ENCODE data around the gene GPC6. TPM values are rescaled to one million over a fixed set of nuclear protein-coding genes. Genes with fewer than 3 reads are reported as not detected.

The GPC6 gene
- total RNA-seq, 1 donor from 2014 or later, result 13.8 TPM

- Histone ChIP-seq H3K36me3 (no peaks in the 10 kb centered on the region), H3K4me1 (no peaks in the 10 kb centered on the region), H3K9me3 (no peaks in the 10 kb centered on the region), H3K4me3 (no peak overlapping the region), H3K27me3 (no peaks in the 10 kb centered on the region), H3K27ac (no peak overlapping the region)
- intact Hi-C loops (cut with DNase I), result no loop called here
- no peak for DNase-seq (ENCODE audit: extremely low spot score in 2 of 2)
- TF ChIP-seq POLR2A (IDR thresholded peaks at IDR 0.05), result no peak
- no peak for TF ChIP-seq POLR2AphosphoS5 (IDR thresholded peaks at IDR 0.05; ENCODE audit: insufficient read depth in 1 of 2, low read depth in 1 of 2)
- no peak for TF ChIP-seq CTCF (IDR thresholded peaks at IDR 0.05)
Observed at GRCh38 chr13:94170145-94170571, 943.6 kb downstream of the GPC6 start.

DNA sequence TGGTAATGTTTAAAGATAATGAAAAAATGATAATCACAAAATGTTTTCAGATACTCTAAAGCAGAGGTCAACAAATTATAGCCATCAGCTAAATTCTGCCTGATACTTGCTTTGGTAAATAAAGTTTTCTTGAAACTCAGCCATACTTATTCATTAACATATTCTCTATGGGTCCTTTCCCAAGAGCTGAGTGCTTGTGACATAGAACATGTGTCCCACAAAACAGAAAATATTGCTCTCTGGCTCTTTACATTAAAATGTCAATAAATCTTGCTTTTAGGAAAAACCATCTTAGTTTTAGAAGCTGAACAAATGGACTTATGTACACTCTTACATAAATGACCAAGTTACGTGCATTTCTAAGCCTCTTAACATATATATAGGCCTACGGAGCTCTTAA lies 945.8 kb downstream of the GPC6 start:
- TF ChIP-seq POLR2AphosphoS5 (IDR thresholded peaks at IDR 0.05; ENCODE audit: insufficient read depth in 1 of 2, low read depth in 1 of 2) (no peak), POLR2A (IDR thresholded peaks at IDR 0.05) (no peak), CTCF (IDR thresholded peaks at IDR 0.05) (no peak)
- Histone ChIP-seq H3K36me3 (no peaks in the 10 kb centered on the region), H3K9me3 (no peaks in the 10 kb centered on the region), H3K4me1 (no peaks in the 10 kb centered on the region), H3K4me3 (no peak overlapping the region), H3K27me3 (no peaks in the 10 kb centered on the region), H3K27ac (no peak overlapping the region)
- DNase-seq (ENCODE audit: extremely low spot score in 2 of 2), result no peak
- intact Hi-C loops (cut with DNase I), result no loop called here

GRCh38 chr13:94173312-94173854 lies 946.8 kb downstream of the GPC6 start:
- TF ChIP-seq POLR2AphosphoS5 (IDR thresholded peaks at IDR 0.05; ENCODE audit: insufficient read depth in 1 of 2, low read depth in 1 of 2) (no peak), CTCF (IDR thresholded peaks at IDR 0.05) (no peak), POLR2A (IDR thresholded peaks at IDR 0.05) (no peak)
- H3K4me3 ChIP-seq, result no peak overlapping the region
- no peak for DNase-seq (ENCODE audit: extremely low spot score in 2 of 2)
- H3K27ac ChIP-seq, result no peak overlapping the region
- no peaks in the 10 kb centered on the region for H3K36me3 ChIP-seq
- no peaks in the 10 kb centered on the region for H3K9me3 ChIP-seq
- H3K4me1 ChIP-seq, result no peaks in the 10 kb centered on the region
- no peaks in the 10 kb centered on the region for H3K27me3 ChIP-seq
- intact Hi-C loops (cut with DNase I), result no loop called here

GRCh38 chr13:94174009-94174408 lies 947.4 kb downstream of the GPC6 start:
- Histone ChIP-seq H3K36me3 (no peaks in the 10 kb centered on the region), H3K9me3 (no peaks in the 10 kb centered on the region), H3K27ac (no peak overlapping the region), H3K4me1 (no peaks in the 10 kb centered on the region), H3K27me3 (no peaks in the 10 kb centered on the region), H3K4me3 (no peak overlapping the region)
- intact Hi-C loops (cut with DNase I), result no loop called here
- no peak for DNase-seq (ENCODE audit: extremely low spot score in 2 of 2)
- TF ChIP-seq CTCF (IDR thresholded peaks at IDR 0.05), result no peak
- TF ChIP-seq POLR2AphosphoS5 (IDR thresholded peaks at IDR 0.05; ENCODE audit: insufficient read depth in 1 of 2, low read depth in 1 of 2), result no peak
- no peak for TF ChIP-seq POLR2A (IDR thresholded peaks at IDR 0.05)

DNA sequence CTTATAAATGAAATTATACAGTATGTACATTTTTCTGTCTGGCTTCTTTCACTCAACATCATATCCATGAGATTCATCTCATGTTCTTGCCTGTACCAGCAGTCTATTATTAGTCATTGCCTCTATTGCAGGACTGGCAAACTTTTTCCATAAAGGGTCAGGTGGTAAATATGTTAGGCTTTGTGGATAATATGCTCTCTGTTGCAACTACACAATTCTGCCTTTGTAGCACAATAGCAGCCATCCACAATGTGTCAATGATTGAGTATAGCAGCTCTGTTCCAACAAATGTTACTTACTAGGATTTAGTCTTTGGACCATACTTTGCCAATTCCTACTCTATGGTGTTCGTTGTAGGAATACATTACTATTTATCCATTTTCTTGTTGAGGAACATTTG lies 948.5 kb downstream of the GPC6 start:
- intact Hi-C loops (cut with DNase I), result no loop called here
- no peak for TF ChIP-seq POLR2A (IDR thresholded peaks at IDR 0.05)
- TF ChIP-seq POLR2AphosphoS5 (IDR thresholded peaks at IDR 0.05; ENCODE audit: insufficient read depth in 1 of 2, low read depth in 1 of 2), result no peak
- TF ChIP-seq CTCF (IDR thresholded peaks at IDR 0.05), result no peak
- H3K27me3 ChIP-seq, result no peaks in the 10 kb centered on the region
- no peak overlapping the region for H3K27ac ChIP-seq
- H3K4me3 ChIP-seq, result no peak overlapping the region
- no peaks in the 10 kb centered on the region for H3K4me1 ChIP-seq
- H3K9me3 ChIP-seq, result no peaks in the 10 kb centered on the region
- no peak for DNase-seq (ENCODE audit: extremely low spot score in 2 of 2)
- no peaks in the 10 kb centered on the region for H3K36me3 ChIP-seq

All from vagina (tissue), 2 donors.